HEK293 (cell line): ENCODE results near the gene SPATA33.
A peak's percentile ranks its signal among the peaks of the same experiment; 100 is the strongest.

Source experiments
- AEBP2 ChIP-seq: fragments of 450-650 bp; formaldehyde crosslinking; IDR thresholded peaks from 2 replicates; pipeline ENCODE4 v1.5.1; 2016; ENCODE audit warnings: missing biosample characterization, missing genetic modification characterization, borderline replicate concordance
- EGR2 ChIP-seq: fragments of 450-650 bp; formaldehyde crosslinking; IDR thresholded peaks from 2 replicates; pipeline ENCODE4 v1.5.1; 2016; ENCODE audit warnings: low read depth, missing biosample characterization, missing genetic modification characterization
- GFI1B ChIP-seq: fragments of 450-650 bp; formaldehyde crosslinking; IDR thresholded peaks from 2 replicates; pipeline ENCODE4 v1.5.1; 2016; ENCODE audit warnings: missing biosample characterization, missing genetic modification characterization
- GLIS2 ChIP-seq: fragments of 450-650 bp; formaldehyde crosslinking; IDR thresholded peaks from 2 replicates; pipeline ENCODE4 v1.5.1; 2016; ENCODE audit warnings: missing biosample characterization, missing genetic modification characterization
- KLF8 ChIP-seq: fragments of 450-650 bp; formaldehyde crosslinking; IDR thresholded peaks from 2 replicates; pipeline ENCODE4 v1.5.1; 2016; ENCODE audit warnings: missing biosample characterization, missing genetic modification characterization
- SETDB1 ChIP-seq: IDR thresholded peaks from one replicate; pipeline ENCODE4 v1.6.1; 2017; ENCODE audit warnings: mild to moderate bottlenecking, low read length, moderate library complexity, mixed read lengths; ENCODE audit not compliant: insufficient read length
- TRIM28 ChIP-seq: IDR thresholded peaks from 2 replicates; pipeline ENCODE4 v1.6.1; 2011; ENCODE audit warnings: low read length, control low read depth, borderline replicate concordance
- ZBTB11 ChIP-seq: fragments of 450-650 bp; formaldehyde crosslinking; conservative IDR thresholded peaks from 2 replicates; pipeline ENCODE4 v1.5.1; 2016; ENCODE audit warnings: low read depth, missing biosample characterization, missing genetic modification characterization
- ZBTB17 ChIP-seq: fragments of 450-650 bp; formaldehyde crosslinking; IDR thresholded peaks from 2 replicates; pipeline ENCODE4 v1.5.1; 2016; ENCODE audit warnings: missing biosample characterization, missing genetic modification characterization
- ZFHX2 ChIP-seq: fragments of 450-650 bp; formaldehyde crosslinking; conservative IDR thresholded peaks from 2 replicates; pipeline ENCODE4 v1.5.1; 2016; ENCODE audit warnings: missing biosample characterization, missing genetic modification characterization
- ZFP3 ChIP-seq: fragments of 450-650 bp; formaldehyde crosslinking; IDR thresholded peaks from 2 replicates; pipeline ENCODE4 v1.5.1; 2016; ENCODE audit warnings: low read depth, missing biosample characterization, missing genetic modification characterization
- ZNF10 ChIP-seq: fragments of 450-650 bp; formaldehyde crosslinking; IDR thresholded peaks from 2 replicates; pipeline ENCODE4 v1.5.1; 2017; ENCODE audit warnings: missing biosample characterization, missing genetic modification characterization
- ZNF16 ChIP-seq: fragments of 450-650 bp; formaldehyde crosslinking; IDR thresholded peaks from 2 replicates; pipeline ENCODE4 v1.5.1; 2016; ENCODE audit warnings: low read depth, missing biosample characterization, missing genetic modification characterization
- ZNF202 ChIP-seq: fragments of 450-650 bp; formaldehyde crosslinking; IDR thresholded peaks from 2 replicates; pipeline ENCODE4 v1.5.1; 2016; ENCODE audit warnings: missing biosample characterization, missing genetic modification characterization, borderline replicate concordance
- ZNF24 ChIP-seq: fragments of 450-650 bp; formaldehyde crosslinking; IDR thresholded peaks from 2 replicates; pipeline ENCODE4 v1.5.1; 2016; ENCODE audit warnings: missing biosample characterization, missing genetic modification characterization
- ZNF266 ChIP-seq: fragments of 450-650 bp; formaldehyde crosslinking; IDR thresholded peaks from 2 replicates; pipeline ENCODE4 v1.5.1; 2016; ENCODE audit warnings: missing biosample characterization, missing genetic modification characterization, low read depth
- ZNF274 ChIP-seq, 2 experiments: fragments of 200-500 bp in 1 of 2; fragments of 450-650 bp in 1 of 2; sonication (Bioruptor generic) in 1 of 2; formaldehyde crosslinking in 1 of 2; IDR thresholded peaks; 2 replicates each; pipeline versions ENCODE4 v1.5.1 to v1.6.1; 2014 to 2016; ENCODE audit warnings: borderline replicate concordance in 1 of 2, inconsistent platforms in 1 of 2, low read length in 1 of 2, missing biosample characterization in 1 of 2, missing genetic modification characterization in 1 of 2
- ZNF280C ChIP-seq: fragments of 450-650 bp; formaldehyde crosslinking; IDR thresholded peaks from 2 replicates; pipeline ENCODE4 v1.5.1; 2016; ENCODE audit warnings: missing biosample characterization, missing genetic modification characterization
- ZNF311 ChIP-seq: fragments of 450-650 bp; formaldehyde crosslinking; IDR thresholded peaks from 2 replicates; pipeline ENCODE4 v1.5.1; 2017; ENCODE audit warnings: missing biosample characterization, missing genetic modification characterization, borderline replicate concordance
- ZNF324 ChIP-seq: fragments of 450-650 bp; formaldehyde crosslinking; IDR thresholded peaks from 2 replicates; pipeline ENCODE4 v1.5.1; 2016; ENCODE audit warnings: missing biosample characterization, missing genetic modification characterization
- ZNF335 ChIP-seq: fragments of 450-650 bp; formaldehyde crosslinking; conservative IDR thresholded peaks from 2 replicates; pipeline ENCODE4 v1.5.1; 2016; ENCODE audit warnings: missing biosample characterization, missing genetic modification characterization
- ZNF341 ChIP-seq: fragments of 450-650 bp; formaldehyde crosslinking; IDR thresholded peaks from 2 replicates; pipeline ENCODE4; 2016; ENCODE audit warnings: low read depth, missing biosample characterization, missing genetic modification characterization
- ZNF391 ChIP-seq: fragments of 450-650 bp; formaldehyde crosslinking; IDR thresholded peaks from 2 replicates; pipeline ENCODE4 v1.5.1; 2016; ENCODE audit warnings: low read depth, missing biosample characterization, missing genetic modification characterization, borderline replicate concordance
- ZNF394 ChIP-seq: fragments of 450-650 bp; formaldehyde crosslinking; IDR thresholded peaks from 2 replicates; pipeline ENCODE4 v1.5.1; 2016; ENCODE audit warnings: missing biosample characterization, missing genetic modification characterization, mild to moderate bottlenecking, moderate library complexity, borderline replicate concordance
- ZNF521 ChIP-seq: fragments of 450-650 bp; formaldehyde crosslinking; IDR thresholded peaks from 2 replicates; pipeline ENCODE4 v1.5.1; 2017; ENCODE audit warnings: missing biosample characterization, mild to moderate bottlenecking, missing genetic modification characterization
- ZNF530 ChIP-seq: fragments of 450-650 bp; formaldehyde crosslinking; IDR thresholded peaks from 2 replicates; pipeline ENCODE4 v1.5.1; 2016; ENCODE audit warnings: low read depth, missing biosample characterization, missing genetic modification characterization
- ZNF585B ChIP-seq: fragments of 450-650 bp; formaldehyde crosslinking; IDR thresholded peaks from 2 replicates; pipeline ENCODE4 v1.5.1; 2016; ENCODE audit warnings: missing biosample characterization, missing genetic modification characterization
- ZNF596 ChIP-seq: fragments of 450-650 bp; IDR thresholded peaks from 2 replicates; pipeline ENCODE4 v1.5.0; 2018; ENCODE audit warnings: missing biosample characterization, mild to moderate bottlenecking, missing genetic modification characterization, moderate library complexity
- ZNF621 ChIP-seq: fragments of 450-650 bp; formaldehyde crosslinking; IDR thresholded peaks from 2 replicates; pipeline ENCODE4 v1.5.1; 2017; ENCODE audit warnings: missing biosample characterization, missing genetic modification characterization
- ZNF654 ChIP-seq: fragments of 450-650 bp; formaldehyde crosslinking; IDR thresholded peaks from 2 replicates; pipeline ENCODE4 v1.5.1; 2016; ENCODE audit warnings: low read depth, missing biosample characterization, missing genetic modification characterization
- ZNF76 ChIP-seq: fragments of 450-650 bp; formaldehyde crosslinking; IDR thresholded peaks from 2 replicates; pipeline ENCODE4; 2016; ENCODE audit warnings: low read depth, missing biosample characterization, missing genetic modification characterization, borderline replicate concordance
- ZNF792 ChIP-seq: fragments of 450-650 bp; formaldehyde crosslinking; IDR thresholded peaks from 2 replicates; pipeline ENCODE4 v1.5.1; 2016; ENCODE audit warnings: missing biosample characterization, missing genetic modification characterization
- ZSCAN18 ChIP-seq: fragments of 450-650 bp; formaldehyde crosslinking; IDR thresholded peaks from 2 replicates; pipeline ENCODE4 v1.5.1; 2016; ENCODE audit warnings: missing biosample characterization, missing genetic modification characterization

Gene SPATA33

GRCh38 chr16:89700100-89700648 lies 42.5 kb downstream of the SPATA33 start (continued):
- no peak for TF ChIP-seq ZNF280C
- TF ChIP-seq ZSCAN18 (tag by site-specific recombination): no peak
- no peak for TF ChIP-seq ZFP3 (tag by site-specific recombination)
- no peak for TF ChIP-seq ZNF596
- TF ChIP-seq ZNF792 (tag by site-specific recombination): no peak
- 0 out of 2 replicates have a peak, but pooled peaks have one; percentile 18 for TF ChIP-seq ZBTB11 (tag by site-specific recombination)
- peak; percentile 97 for TF ChIP-seq ZFHX2 (tag by site-specific recombination)
- peak; percentile 74; the same call in 1 of the 2 replicates for TF ChIP-seq ZNF76
- TF ChIP-seq ZNF341 (tag by site-specific recombination): no peak; the same call in 1 of the 2 replicates
- no peak for TF ChIP-seq ZNF585B (tag by site-specific recombination)
- no peak for TF ChIP-seq ZNF274 (IDR thresholded peaks at IDR 0.05; ENCODE audit: low read length)
- TF ChIP-seq ZNF274 (tag by site-specific recombination; IDR thresholded peaks at IDR 0.05; ENCODE audit: borderline replicate concordance): no peak
- no peak for TF ChIP-seq TRIM28
- peak; percentile 65; the same call in 1 of the 2 replicates for TF ChIP-seq ZNF324
- peak; percentile 28; the same call in 1 of the 2 replicates for TF ChIP-seq ZNF394
- peak; percentile 64; the same call in 1 of the 2 replicates for TF ChIP-seq ZBTB17
- no peak for TF ChIP-seq ZNF521
- TF ChIP-seq ZNF654 (tag by site-specific recombination): peak; percentile 24
- TF ChIP-seq ZNF16 (tag by site-specific recombination): no peak
- no peak for TF ChIP-seq AEBP2
- no peak for TF ChIP-seq GFI1B (tag by site-specific recombination)
- TF ChIP-seq ZNF202 (tag by site-specific recombination): no peak
- TF ChIP-seq ZNF530: no peak
- no peak for TF ChIP-seq ZNF621 (tag by site-specific recombination)
- no peak for TF ChIP-seq ZNF24 (tag by site-specific recombination)
- TF ChIP-seq ZNF391 (tag by site-specific recombination): 0 out of 2 replicates have a peak, but pooled peaks have one; percentile 32
- peak; percentile 85 for TF ChIP-seq KLF8 (tag by site-specific recombination)
- no peak for TF ChIP-seq SETDB1
- peak; percentile 91 for TF ChIP-seq EGR2 (tag by site-specific recombination)
- no peak for TF ChIP-seq ZNF311 (tag by site-specific recombination)
- no peak for TF ChIP-seq ZNF266 (tag by site-specific recombination)
- peak; percentile 84 for TF ChIP-seq GLIS2 (tag by site-specific recombination)
- TF ChIP-seq ZNF10 (tag by site-specific recombination): no peak
- TF ChIP-seq ZNF335 (tag by site-specific recombination): peak; percentile 47
